Gastrocnemius medialis (tissue), 4 donors: ENCODE results near the gene VPREB1.

ENCODE experiments used
- CTCF ChIP-seq, 5 experiments: fragments of 450-650 bp in 3 of 5; fragments of 200-600 bp in 2 of 5; sonication (generic) in 2 of 5; IDR thresholded peaks in 4 of 5; conservative IDR thresholded peaks in 1 of 5; 1 replicate in 4 of 5; 2 replicates in 1 of 5; pipeline ENCODE4 v1.5.1; 2016 to 2019; ENCODE audit warnings: antibody characterized with exemption in 5 of 5, mild to moderate bottlenecking in 3 of 5, moderate library complexity in 3 of 5
- POLR2A ChIP-seq, 2 donors: fragments of 450-650 bp; IDR thresholded peaks; one replicate each; pipeline ENCODE4 v1.6.1; 2017; ENCODE audit warnings: antibody characterized with exemption in 2 of 2, mild to moderate bottlenecking in 2 of 2, moderate library complexity in 2 of 2

DNA sequence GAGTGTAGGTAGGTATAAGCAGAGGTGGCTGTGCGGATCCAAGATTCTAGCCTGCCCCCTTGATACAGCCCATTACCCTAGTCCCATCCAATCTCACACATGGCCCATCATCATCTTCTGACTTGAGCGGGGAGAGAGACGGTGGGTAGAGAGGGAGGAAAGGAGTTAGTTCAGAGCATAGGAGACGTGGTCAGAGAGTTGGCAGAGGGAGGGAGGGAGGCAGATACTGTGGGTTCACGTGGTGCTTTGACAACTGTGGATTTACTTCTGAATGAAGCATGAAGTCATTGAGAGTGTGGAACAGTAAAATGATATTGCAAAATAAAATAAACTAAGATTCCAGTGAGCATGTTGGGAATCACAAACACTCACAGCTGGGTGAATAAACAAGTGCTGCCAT lies 31.4 kb upstream of the VPREB1 start:
- TF ChIP-seq CTCF (IDR thresholded peaks at IDR 0.05 in 4 of 5, conservative IDR thresholded peaks at IDR 0.05 in 1 of 5) (no peak), POLR2A (IDR thresholded peaks at IDR 0.05) (no peak)
